ENCODE results near the gene BCAP29.
"Not testable (repeated sequence)": the region's sequence is repeated elsewhere in the genome, so short reads cannot be mapped to it uniquely, and the experiment has no call there.

Gene BCAP29

GRCh38 chr7:107579885-107580715 lies at the start of gene BCAP29:
BCAP29 (plus strand) TSS chr7:107580246; CDS start chr7:107580773, 527 bp downstream.
- Histone ChIP-seq H3K4me3 (ENCODE audit: low read depth in 1 of 2, low read length in 2 of 2) (peak within 1 kb of the TSS; percentile 88 to 94), H3K9ac (ENCODE audit: low read depth in 1 of 2, low read length in 2 of 2) (peak within 1 kb of the TSS; percentile 90 to 92), H3K36me3 (ENCODE audit: control insufficient read depth in 1 of 2, insufficient read depth in 2 of 2, low read length in 2 of 2) (peaks cover 0 to 4% of the 10 kb centered on the region in 2 donors), H3K4me1 (ENCODE audit: control insufficient read depth in 1 of 2, insufficient read depth in 2 of 2, low read length in 2 of 2) (peaks cover 10 to 12% of the 10 kb centered on the region in 2 donors), H3K27me3 (ENCODE audit: control insufficient read depth in 1 of 2, insufficient read depth in 2 of 2, low read length in 2 of 2) (no peaks in the 10 kb centered on the region), H3K27ac (ENCODE audit: low read depth, low read length) (peak within 1 kb of the TSS; percentile 71), H3K9me3 (ENCODE audit: control insufficient read depth in 1 of 2, low read length in 2 of 2) (no peaks in the 10 kb centered on the region)

DNA sequence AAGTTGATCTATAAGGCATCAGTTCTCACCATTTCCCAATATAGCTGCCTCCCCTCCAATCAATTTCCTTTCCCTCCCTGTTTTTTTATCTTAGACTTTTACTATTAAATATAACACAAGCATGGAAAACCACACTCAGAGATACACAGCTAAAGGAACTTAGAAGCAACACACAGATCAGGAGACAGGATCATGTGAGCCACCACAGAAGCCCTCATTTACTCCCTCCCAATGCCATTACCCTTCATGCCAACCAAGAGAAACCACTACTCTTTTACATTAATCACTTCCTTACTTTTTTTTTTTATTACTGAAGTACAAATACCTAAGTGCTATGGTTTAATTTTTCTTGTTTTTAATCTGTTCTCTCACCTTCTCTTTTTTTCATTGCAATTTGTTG lies 49.3 kb upstream of the BCAP29 start:
- H3K27me3 ChIP-seq (ENCODE audit: control insufficient read depth in 1 of 2, insufficient read depth in 2 of 2, low read length in 2 of 2): no peaks in the 10 kb centered on the region
- no peaks in the 10 kb centered on the region for H3K4me1 ChIP-seq (ENCODE audit: control insufficient read depth in 1 of 2, insufficient read depth in 2 of 2, low read length in 2 of 2)
- H3K9me3 ChIP-seq (ENCODE audit: control insufficient read depth in 1 of 2, low read length in 2 of 2): no peaks in the 10 kb centered on the region
- no peak overlapping the region for H3K9ac ChIP-seq (ENCODE audit: low read depth in 1 of 2, low read length in 2 of 2)
- H3K27ac ChIP-seq (ENCODE audit: low read depth, low read length): no peak overlapping the region
- H3K4me3 ChIP-seq (ENCODE audit: low read depth in 1 of 2, low read length in 2 of 2): no peak overlapping the region
- peaks cover 2 to 3% of the 10 kb centered on the region in 2 donors for H3K36me3 ChIP-seq (ENCODE audit: control insufficient read depth in 1 of 2, insufficient read depth in 2 of 2, low read length in 2 of 2)

DNA sequence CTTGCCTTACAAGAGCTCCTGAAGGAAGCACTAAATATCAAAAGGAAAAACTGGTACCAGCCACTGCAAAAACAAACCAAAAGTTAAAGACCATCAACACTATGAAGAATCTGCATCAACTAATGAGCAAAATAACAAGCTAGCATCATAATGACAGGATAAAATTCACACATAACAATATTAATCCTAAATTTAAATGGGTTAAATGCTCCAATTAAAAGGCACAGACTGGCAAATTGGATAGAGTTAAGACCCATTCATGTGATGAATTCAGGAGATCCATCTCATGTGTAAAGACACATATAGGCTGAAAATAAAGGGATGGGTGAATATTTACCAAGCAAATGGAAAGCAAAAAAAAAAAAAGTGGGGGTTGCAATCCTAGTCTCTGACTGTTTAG lies 45.9 kb upstream of the BCAP29 start:
- no peaks in the 10 kb centered on the region for H3K27me3 ChIP-seq (ENCODE audit: control insufficient read depth in 1 of 2, insufficient read depth in 2 of 2, low read length in 2 of 2)
- H3K27ac ChIP-seq (ENCODE audit: low read depth, low read length): no peak overlapping the region
- no peaks in the 10 kb centered on the region for H3K9me3 ChIP-seq (ENCODE audit: control insufficient read depth in 1 of 2, low read length in 2 of 2)
- H3K4me3 ChIP-seq (ENCODE audit: low read depth in 1 of 2, low read length in 2 of 2): no peak overlapping the region
- no peak overlapping the region for H3K9ac ChIP-seq (ENCODE audit: low read depth in 1 of 2, low read length in 2 of 2)
- H3K4me1 ChIP-seq (ENCODE audit: control insufficient read depth in 1 of 2, insufficient read depth in 2 of 2, low read length in 2 of 2): no peaks in the 10 kb centered on the region
- peaks cover 5 to 6% of the 10 kb centered on the region in 2 donors for H3K36me3 ChIP-seq (ENCODE audit: control insufficient read depth in 1 of 2, insufficient read depth in 2 of 2, low read length in 2 of 2)

DNA sequence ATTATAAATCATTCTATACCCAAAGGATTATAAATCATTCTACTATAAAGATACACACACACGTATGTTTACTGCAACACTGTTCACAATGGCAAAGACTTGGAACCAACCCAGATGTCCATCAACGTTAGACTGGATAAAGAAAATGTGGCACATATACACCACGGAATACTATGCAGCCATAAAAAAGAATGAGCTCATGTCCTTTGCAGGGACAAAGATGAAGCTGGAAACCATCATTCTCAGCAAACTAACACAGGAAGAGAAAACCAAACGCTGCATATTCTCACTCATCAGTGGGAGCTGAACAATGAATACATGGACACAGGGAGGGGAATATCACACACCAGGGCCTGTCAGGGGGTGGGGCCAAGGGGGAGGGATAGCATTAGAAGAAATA lies 42.8 kb upstream of the BCAP29 start:
- H3K9ac ChIP-seq (ENCODE audit: low read depth in 1 of 2, low read length in 2 of 2); H3K9me3 ChIP-seq (ENCODE audit: control insufficient read depth in 1 of 2, low read length in 2 of 2); H3K27me3 ChIP-seq (ENCODE audit: control insufficient read depth in 1 of 2, insufficient read depth in 2 of 2, low read length in 2 of 2); H3K27ac ChIP-seq (ENCODE audit: low read depth, low read length); H3K4me1 ChIP-seq (ENCODE audit: control insufficient read depth in 1 of 2, insufficient read depth in 2 of 2, low read length in 2 of 2); H3K4me3 ChIP-seq (ENCODE audit: low read depth in 1 of 2, low read length in 2 of 2); H3K36me3 ChIP-seq (ENCODE audit: control insufficient read depth in 1 of 2, insufficient read depth in 2 of 2, low read length in 2 of 2): not testable (repeated sequence)

GRCh38 chr7:107538001-107538400 lies 42.0 kb upstream of the BCAP29 start:
- Histone ChIP-seq H3K36me3 (ENCODE audit: control insufficient read depth in 1 of 2, insufficient read depth in 2 of 2, low read length in 2 of 2) (peaks cover 5 to 14% of the 10 kb centered on the region in 2 donors), H3K4me1 (ENCODE audit: control insufficient read depth in 1 of 2, insufficient read depth in 2 of 2, low read length in 2 of 2) (no peaks in the 10 kb centered on the region), H3K9me3 (ENCODE audit: control insufficient read depth in 1 of 2, low read length in 2 of 2) (no peaks in the 10 kb centered on the region), H3K4me3 (ENCODE audit: low read depth in 1 of 2, low read length in 2 of 2) (no peak overlapping the region), H3K27me3 (ENCODE audit: control insufficient read depth in 1 of 2, insufficient read depth in 2 of 2, low read length in 2 of 2) (no peaks in the 10 kb centered on the region), H3K9ac (ENCODE audit: low read depth in 1 of 2, low read length in 2 of 2) (no peak overlapping the region), H3K27ac (ENCODE audit: low read depth, low read length) (no peak overlapping the region)

DNA sequence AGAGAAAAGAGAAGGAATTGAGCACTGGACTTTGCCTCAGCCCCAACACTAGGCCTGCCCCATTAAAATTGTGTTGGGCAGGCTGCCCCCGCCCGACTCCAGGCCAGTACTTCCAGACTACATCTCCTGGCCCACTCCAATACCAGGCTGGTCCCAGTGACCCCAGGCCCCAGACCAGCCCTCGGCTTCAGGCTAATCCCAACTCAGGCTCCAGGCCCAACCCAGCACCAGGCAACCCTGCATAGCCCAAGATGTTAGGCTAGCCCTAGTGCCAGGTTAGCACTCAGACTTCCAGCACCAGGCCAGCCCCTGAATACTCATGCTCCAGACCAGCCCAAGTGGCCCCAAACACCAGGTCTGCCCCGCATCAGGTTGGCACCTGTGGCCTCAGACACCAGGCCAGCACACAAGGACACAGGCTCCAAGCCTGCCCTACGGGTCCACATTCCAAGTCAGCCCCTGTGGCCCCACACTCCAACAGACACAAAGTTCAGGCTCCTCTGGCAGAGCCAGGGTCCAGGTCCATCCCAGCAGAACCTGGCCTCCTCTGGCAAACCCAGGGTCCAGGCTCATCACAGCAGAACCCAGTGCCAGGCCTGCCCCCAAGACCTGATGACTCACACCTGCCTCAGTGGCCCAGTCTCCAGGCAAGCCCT lies 36.6 kb upstream of the BCAP29 start:
- no peak overlapping the region for H3K27ac ChIP-seq (ENCODE audit: low read depth, low read length)
- H3K4me1 ChIP-seq (ENCODE audit: control insufficient read depth in 1 of 2, insufficient read depth in 2 of 2, low read length in 2 of 2): no peaks in the 10 kb centered on the region
- H3K27me3 ChIP-seq (ENCODE audit: control insufficient read depth in 1 of 2, insufficient read depth in 2 of 2, low read length in 2 of 2): no peaks in the 10 kb centered on the region
- no peak overlapping the region for H3K9ac ChIP-seq (ENCODE audit: low read depth in 1 of 2, low read length in 2 of 2)
- peaks cover 0 to 10% of the 10 kb centered on the region in 2 donors for H3K9me3 ChIP-seq (ENCODE audit: control insufficient read depth in 1 of 2, low read length in 2 of 2)
- peaks cover 14 to 43% of the 10 kb centered on the region in 2 donors for H3K36me3 ChIP-seq (ENCODE audit: control insufficient read depth in 1 of 2, insufficient read depth in 2 of 2, low read length in 2 of 2)
- no peak overlapping the region for H3K4me3 ChIP-seq (ENCODE audit: low read depth in 1 of 2, low read length in 2 of 2)

GRCh38 chr7:107544848-107545591 lies 35.0 kb upstream of the BCAP29 start:
- no peak overlapping the region for H3K4me3 ChIP-seq (ENCODE audit: low read depth in 1 of 2, low read length in 2 of 2)
- no peaks in the 10 kb centered on the region for H3K4me1 ChIP-seq (ENCODE audit: control insufficient read depth in 1 of 2, insufficient read depth in 2 of 2, low read length in 2 of 2)
- H3K9ac ChIP-seq (ENCODE audit: low read depth in 1 of 2, low read length in 2 of 2): no peak overlapping the region
- peaks cover 0 to 10% of the 10 kb centered on the region in 2 donors for H3K9me3 ChIP-seq (ENCODE audit: control insufficient read depth in 1 of 2, low read length in 2 of 2)
- no peaks in the 10 kb centered on the region for H3K27me3 ChIP-seq (ENCODE audit: control insufficient read depth in 1 of 2, insufficient read depth in 2 of 2, low read length in 2 of 2)
- H3K27ac ChIP-seq (ENCODE audit: low read depth, low read length): no peak overlapping the region
- peaks cover 14 to 39% of the 10 kb centered on the region in 2 donors for H3K36me3 ChIP-seq (ENCODE audit: control insufficient read depth in 1 of 2, insufficient read depth in 2 of 2, low read length in 2 of 2)

DNA sequence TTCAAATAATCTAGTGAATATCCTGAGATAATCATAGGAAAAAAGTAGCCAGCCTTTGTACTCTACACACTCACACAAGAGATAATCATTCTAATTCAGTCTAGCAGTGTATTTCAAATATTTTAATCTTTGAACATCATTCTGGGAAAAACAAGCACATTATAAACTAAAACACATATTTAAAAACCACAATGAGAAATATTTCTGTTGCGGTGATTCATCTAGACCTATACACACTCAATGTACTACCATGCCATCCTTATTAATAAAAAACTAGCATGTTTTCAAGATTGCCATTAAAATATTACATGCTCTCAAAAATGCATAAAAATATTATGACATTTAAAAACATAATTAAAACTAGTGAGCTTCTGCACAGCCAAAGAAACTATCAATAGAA lies 28.1 kb upstream of the BCAP29 start:
- Histone ChIP-seq H3K9me3 (ENCODE audit: control insufficient read depth in 1 of 2, low read length in 2 of 2) (no peaks in the 10 kb centered on the region), H3K27me3 (ENCODE audit: control insufficient read depth in 1 of 2, insufficient read depth in 2 of 2, low read length in 2 of 2) (no peaks in the 10 kb centered on the region), H3K4me1 (ENCODE audit: control insufficient read depth in 1 of 2, insufficient read depth in 2 of 2, low read length in 2 of 2) (no peaks in the 10 kb centered on the region), H3K36me3 (ENCODE audit: control insufficient read depth in 1 of 2, insufficient read depth in 2 of 2, low read length in 2 of 2) (peaks cover 14 to 41% of the 10 kb centered on the region in 2 donors), H3K27ac (ENCODE audit: low read depth, low read length) (no peak overlapping the region), H3K9ac (ENCODE audit: low read depth in 1 of 2, low read length in 2 of 2) (no peak overlapping the region), H3K4me3 (ENCODE audit: low read depth in 1 of 2, low read length in 2 of 2) (no peak overlapping the region)

GRCh38 chr7:107555893-107556292 lies 24.2 kb upstream of the BCAP29 start:
- no peaks in the 10 kb centered on the region for H3K27me3 ChIP-seq (ENCODE audit: control insufficient read depth in 1 of 2, insufficient read depth in 2 of 2, low read length in 2 of 2)
- H3K27ac ChIP-seq (ENCODE audit: low read depth, low read length): no peak overlapping the region
- no peaks in the 10 kb centered on the region for H3K9me3 ChIP-seq (ENCODE audit: control insufficient read depth in 1 of 2, low read length in 2 of 2)
- no peak overlapping the region for H3K9ac ChIP-seq (ENCODE audit: low read depth in 1 of 2, low read length in 2 of 2)
- H3K4me3 ChIP-seq (ENCODE audit: low read depth in 1 of 2, low read length in 2 of 2): no peak overlapping the region
- peaks cover 12 to 33% of the 10 kb centered on the region in 2 donors for H3K36me3 ChIP-seq (ENCODE audit: control insufficient read depth in 1 of 2, insufficient read depth in 2 of 2, low read length in 2 of 2)
- H3K4me1 ChIP-seq (ENCODE audit: control insufficient read depth in 1 of 2, insufficient read depth in 2 of 2, low read length in 2 of 2): peaks cover 0 to 13% of the 10 kb centered on the region in 2 donors

DNA sequence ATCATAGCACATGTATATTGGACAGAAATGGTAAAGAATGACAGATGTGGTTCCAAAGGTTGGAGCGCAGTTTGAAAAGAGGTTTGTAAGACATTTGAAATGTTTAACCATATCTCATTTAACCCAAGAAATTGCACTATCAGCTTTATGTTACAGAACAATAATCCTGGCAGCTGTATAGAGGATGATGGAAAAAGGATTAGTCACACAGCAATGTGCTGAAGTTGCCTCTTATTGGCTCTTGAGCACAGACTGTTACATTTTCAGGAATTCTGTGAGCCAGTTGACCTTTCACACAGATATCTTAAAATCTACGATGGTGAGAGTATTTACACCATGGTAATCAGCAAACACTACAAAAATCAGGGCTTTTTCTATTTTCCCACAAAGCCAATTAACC lies 20.2 kb upstream of the BCAP29 start:
- Histone ChIP-seq H3K9me3 (ENCODE audit: control insufficient read depth in 1 of 2, low read length in 2 of 2) (no peaks in the 10 kb centered on the region), H3K9ac (ENCODE audit: low read depth in 1 of 2, low read length in 2 of 2) (no peak overlapping the region), H3K27me3 (ENCODE audit: control insufficient read depth in 1 of 2, insufficient read depth in 2 of 2, low read length in 2 of 2) (no peaks in the 10 kb centered on the region), H3K4me3 (ENCODE audit: low read depth in 1 of 2, low read length in 2 of 2) (no peak overlapping the region), H3K27ac (ENCODE audit: low read depth, low read length) (no peak overlapping the region), H3K4me1 (ENCODE audit: control insufficient read depth in 1 of 2, insufficient read depth in 2 of 2, low read length in 2 of 2) (peaks cover 18 to 40% of the 10 kb centered on the region in 2 donors), H3K36me3 (ENCODE audit: control insufficient read depth in 1 of 2, insufficient read depth in 2 of 2, low read length in 2 of 2) (peaks cover 7 to 13% of the 10 kb centered on the region in 2 donors)
